HG03066 (cell line): ENCODE measurements around the gene MCOLN3.
"Not testable (repeated sequence)": the region's sequence is repeated elsewhere in the genome, so short reads cannot be mapped to it uniquely, and the experiment has no call there.

Source experiments
- ATAC-seq: cut with Tn5 transposase; IDR thresholded peaks from one replicate; pipeline ENCODE4 v1.9.1; 2021; ENCODE audit warnings: low read depth; ENCODE audit not compliant: unreplicated experiment

The MCOLN3 gene

GRCh38 chr1:84995484-84996334 lies 52.6 kb downstream of the MCOLN3 start:
- ATAC-seq = peak; percentile 45

- no peak for ATAC-seq
These were observed 57.0 kb downstream of the MCOLN3 start for GRCh38 chr1:84991097-84991920.

- ATAC-seq = peak; percentile 63
These were observed 59.7 kb downstream of the MCOLN3 start for GRCh38 chr1:84988588-84988987.

- ATAC-seq = not testable (repeated sequence)
These were observed 61.7 kb downstream of the MCOLN3 start for GRCh38 chr1:84986561-84986960.

- ATAC-seq = no peak
These were observed 62.9 kb downstream of the MCOLN3 start for GRCh38 chr1:84985365-84985764.

GRCh38 chr1:84982395-84982794 lies 65.9 kb downstream of the MCOLN3 start:
- ATAC-seq = no peak

GRCh38 chr1:84975035-84975434 lies 73.3 kb downstream of the MCOLN3 start:
- ATAC-seq = peak; percentile 23

- peak; percentile 37 for ATAC-seq
These were observed 74.6 kb downstream of the MCOLN3 start for GRCh38 chr1:84973498-84974334.

GRCh38 chr1:84972377-84972987 lies 75.8 kb downstream of the MCOLN3 start:
- peak; percentile 31 for ATAC-seq

GRCh38 chr1:84971957-84972356 lies 76.3 kb downstream of the MCOLN3 start:
- peak; percentile 26 for ATAC-seq

- no peak for ATAC-seq
These were observed 78.6 kb downstream of the MCOLN3 start for GRCh38 chr1:84969489-84970250.

- no peak for ATAC-seq
These were observed 79.4 kb downstream of the MCOLN3 start for GRCh38 chr1:84968865-84969264.

- ATAC-seq = no peak
These were observed 80.2 kb downstream of the MCOLN3 start for GRCh38 chr1:84968101-84968500.
